ENCODE results near the gene YAE1. TPM values are rescaled to one million over a fixed set of nuclear protein-coding genes. Genes with fewer than 3 reads are reported as not detected.

The YAE1 gene
- total RNA-seq, 4 donors from 2014 or later: 13.3 to 18.5 (median 17.0) TPM

GRCh38 chr7:39606352-39606751 lies 40.1 kb downstream of the YAE1 start:
- no peaks in the 10 kb centered on the region for H3K36me3 ChIP-seq
- DNase-seq (ENCODE audit: extremely low spot score): no peak
- H3K9me3 ChIP-seq: no peaks in the 10 kb centered on the region
- no peak overlapping the region for H3K27ac ChIP-seq (replicated peaks in 1 of 4)
- H3K27me3 ChIP-seq: peaks cover 0 to 23% (median 5%) of the 10 kb centered on the region in 4 donors
- 62% methylated on average over 2 of the region's 2 CpGs for WGBS
- no peak overlapping the region for H3K4me3 ChIP-seq
- peaks cover 9 to 14% (median 12%) of the 10 kb centered on the region in 4 donors for H3K4me1 ChIP-seq
- intact Hi-C loops (cut with DNase I): no loop called here
- TF ChIP-seq POLR2A (IDR thresholded peaks at IDR 0.05; ENCODE audit: low read depth) (no peak), POLR2AphosphoS5 (IDR thresholded peaks at IDR 0.05) (no peak), CTCF (IDR thresholded peaks at IDR 0.05) (no peak), EP300 (IDR thresholded peaks at IDR 0.05) (no peak)

GRCh38 chr7:39606941-39607340 lies 40.7 kb downstream of the YAE1 start:
- Histone ChIP-seq H3K4me3 (no peak overlapping the region), H3K27ac (replicated peaks in 1 of 4) (no peak overlapping the region), H3K9me3 (no peaks in the 10 kb centered on the region), H3K36me3 (no peaks in the 10 kb centered on the region), H3K27me3 (peaks cover 0 to 26% (median 5%) of the 10 kb centered on the region in 4 donors), H3K4me1 (peaks cover 9 to 14% (median 12%) of the 10 kb centered on the region in 4 donors)
- WGBS: 95% methylated on average over 2 of the region's 2 CpGs
- intact Hi-C loops (cut with DNase I): no loop called here
- no peak for DNase-seq (ENCODE audit: extremely low spot score)
- TF ChIP-seq EP300 (IDR thresholded peaks at IDR 0.05) (no peak), CTCF (IDR thresholded peaks at IDR 0.05) (no peak), POLR2A (IDR thresholded peaks at IDR 0.05; ENCODE audit: low read depth) (no peak), POLR2AphosphoS5 (IDR thresholded peaks at IDR 0.05) (no peak)

GRCh38 chr7:39607865-39608264 lies 41.7 kb downstream of the YAE1 start:
- 88% methylated on average over 2 of the region's 2 CpGs for WGBS
- intact Hi-C loops (cut with DNase I): no loop called here
- peaks cover 0 to 32% (median 5%) of the 10 kb centered on the region in 4 donors for H3K27me3 ChIP-seq
- H3K4me1 ChIP-seq: peaks cover 9 to 14% (median 12%) of the 10 kb centered on the region in 4 donors
- DNase-seq (ENCODE audit: extremely low spot score): no peak
- H3K36me3 ChIP-seq: no peaks in the 10 kb centered on the region
- TF ChIP-seq POLR2A (IDR thresholded peaks at IDR 0.05; ENCODE audit: low read depth) (no peak), CTCF (IDR thresholded peaks at IDR 0.05) (no peak), EP300 (IDR thresholded peaks at IDR 0.05) (no peak), POLR2AphosphoS5 (IDR thresholded peaks at IDR 0.05) (no peak)
- H3K9me3 ChIP-seq: no peaks in the 10 kb centered on the region
- H3K4me3 ChIP-seq: no peak overlapping the region
- H3K27ac ChIP-seq (replicated peaks in 1 of 4): no peak overlapping the region

GRCh38 chr7:39608278-39608677 lies 42.1 kb downstream of the YAE1 start:
- 75% methylated on average over 3 of the region's 3 CpGs for WGBS
- intact Hi-C loops (cut with DNase I): no loop called here
- Histone ChIP-seq H3K4me1 (peaks cover 9 to 14% (median 12%) of the 10 kb centered on the region in 4 donors), H3K9me3 (no peaks in the 10 kb centered on the region), H3K27ac (replicated peaks in 1 of 4) (no peak overlapping the region), H3K36me3 (no peaks in the 10 kb centered on the region), H3K27me3 (peaks cover 0 to 36% (median 5%) of the 10 kb centered on the region in 4 donors), H3K4me3 (no peak overlapping the region)
- TF ChIP-seq POLR2A (IDR thresholded peaks at IDR 0.05; ENCODE audit: low read depth) (no peak), POLR2AphosphoS5 (IDR thresholded peaks at IDR 0.05) (no peak), CTCF (IDR thresholded peaks at IDR 0.05) (no peak), EP300 (IDR thresholded peaks at IDR 0.05) (no peak)
- DNase-seq (ENCODE audit: extremely low spot score): no peak
